ENCODE results near the gene ATG7. TPM values are rescaled to one million over a fixed set of nuclear protein-coding genes. Genes with fewer than 3 reads are reported as not detected.
"Not testable (repeated sequence)": the region's sequence is repeated elsewhere in the genome, so short reads cannot be mapped to it uniquely, and the experiment has no call there.

ATG7 gene
- total RNA-seq, 1 experiment from 2014 or later, result 50.9 TPM

DNA sequence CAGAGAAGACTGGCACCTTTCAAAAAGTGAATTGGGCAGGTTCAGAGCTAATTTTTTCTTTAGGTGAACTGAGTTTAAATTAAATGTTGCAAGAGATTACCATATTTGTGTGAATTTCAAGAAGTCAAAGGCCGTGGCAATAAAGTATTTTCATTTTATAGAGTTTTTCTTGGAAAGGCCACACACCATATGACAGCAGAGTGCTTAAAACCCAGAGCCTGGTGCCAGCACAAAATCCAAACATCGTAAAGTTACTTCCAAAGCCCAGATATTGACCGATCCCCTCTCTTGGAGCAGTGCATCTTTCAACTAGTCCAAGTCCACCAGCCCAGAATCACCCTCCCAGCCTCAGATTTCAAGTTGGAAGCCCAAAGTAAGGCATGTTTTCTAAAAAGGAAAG, 207.0 kb downstream of the ATG7 start:
- H3K4me1 ChIP-seq (ENCODE audit: low read length), result no peaks in the 10 kb centered on the region
- H4K20me1 ChIP-seq (ENCODE audit: insufficient read depth, low read depth, low read length), result no peaks in the 10 kb centered on the region
- no peak overlapping the region for H2AFZ ChIP-seq (ENCODE audit: low read length)
- DNase-seq, result no peak
- no peaks in the 10 kb centered on the region for H3K36me3 ChIP-seq (ENCODE audit: insufficient read depth, low read length)
- no peak overlapping the region for H3K27ac ChIP-seq (ENCODE audit: low read length)
- no peaks in the 10 kb centered on the region for H3K9me3 ChIP-seq (ENCODE audit: low read length)
- H3K27me3 ChIP-seq (ENCODE audit: low read length), result no peaks in the 10 kb centered on the region
- no peak overlapping the region for H3K9ac ChIP-seq (ENCODE audit: low read length)
- no peaks in the 10 kb centered on the region for H3K9me2 ChIP-seq (replicated peaks; ENCODE audit: insufficient read depth, low read length)
- no peak overlapping the region for H3K4me3 ChIP-seq (ENCODE audit: low read length)
- no peak overlapping the region for H3K4me2 ChIP-seq (ENCODE audit: low read depth, low read length, poor library complexity, severe bottlenecking)
- H3K79me2 ChIP-seq (ENCODE audit: low read length), result no peaks in the 10 kb centered on the region

DNA sequence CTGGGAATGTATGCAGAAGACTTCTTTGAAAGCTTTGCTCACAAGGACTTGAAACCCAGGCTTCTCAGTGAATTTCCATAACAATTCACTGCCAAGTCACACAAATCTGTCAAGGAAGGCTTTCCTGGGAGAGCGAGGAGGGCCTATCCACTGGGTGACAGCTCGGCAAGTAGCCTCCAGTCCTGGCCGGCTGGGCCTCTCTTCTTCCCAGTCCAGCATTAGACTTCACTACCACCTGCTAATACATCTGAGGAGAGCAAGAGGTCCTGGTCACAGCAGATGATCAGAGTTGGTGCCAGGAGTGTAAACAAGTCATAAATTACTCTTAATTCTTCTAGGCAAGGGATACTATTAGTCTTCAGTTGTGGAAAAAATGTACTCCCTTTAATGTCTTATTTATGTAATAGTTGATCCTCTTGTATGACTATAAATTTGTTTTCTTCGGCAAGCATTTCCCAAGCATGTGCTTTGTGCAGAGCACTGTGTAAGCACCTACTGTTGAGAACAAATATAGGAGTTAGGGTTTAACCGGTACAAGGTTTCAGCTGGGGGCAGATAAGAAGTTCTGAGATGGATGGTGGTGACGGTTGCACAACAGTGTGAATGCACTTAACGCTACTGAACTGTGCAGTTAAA, 208.6 kb downstream of the ATG7 start:
- Histone ChIP-seq H4K20me1 (ENCODE audit: insufficient read depth, low read depth, low read length) (no peaks in the 10 kb centered on the region), H3K9ac (ENCODE audit: low read length) (no peak overlapping the region), H3K36me3 (ENCODE audit: insufficient read depth, low read length) (no peaks in the 10 kb centered on the region), H2AFZ (ENCODE audit: low read length) (no peak overlapping the region), H3K9me3 (ENCODE audit: low read length) (no peaks in the 10 kb centered on the region), H3K4me1 (ENCODE audit: low read length) (no peaks in the 10 kb centered on the region), H3K9me2 (replicated peaks; ENCODE audit: insufficient read depth, low read length) (no peaks in the 10 kb centered on the region), H3K27me3 (ENCODE audit: low read length) (no peaks in the 10 kb centered on the region), H3K79me2 (ENCODE audit: low read length) (no peaks in the 10 kb centered on the region), H3K27ac (ENCODE audit: low read length) (no peak overlapping the region), H3K4me3 (ENCODE audit: low read length) (no peak overlapping the region), H3K4me2 (ENCODE audit: low read depth, low read length, poor library complexity, severe bottlenecking) (no peak overlapping the region)
- no peak for DNase-seq

DNA sequence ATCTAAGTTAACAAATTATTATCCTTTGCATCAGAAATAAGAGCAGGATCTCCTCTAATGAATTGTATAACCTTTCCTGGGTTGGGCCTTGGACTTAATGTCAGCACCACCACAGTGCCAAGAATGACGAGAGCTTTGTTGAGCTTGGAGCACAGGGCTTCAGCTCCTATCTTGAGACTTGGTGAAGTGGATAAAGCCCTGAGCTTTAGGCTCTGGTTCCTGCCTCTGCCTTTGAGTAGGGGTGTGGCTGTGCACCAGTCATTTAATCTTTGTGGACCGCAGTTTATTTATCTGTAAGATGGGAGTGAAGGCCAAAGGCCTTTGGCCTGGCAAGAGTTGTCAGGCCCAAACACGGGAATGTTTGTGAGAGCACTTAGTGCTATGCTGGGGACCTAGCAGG, 209.4 kb downstream of the ATG7 start:
- no peak for DNase-seq
- H3K4me2 ChIP-seq (ENCODE audit: low read depth, low read length, poor library complexity, severe bottlenecking), result no peak overlapping the region
- H3K9ac ChIP-seq (ENCODE audit: low read length), result no peak overlapping the region
- H3K36me3 ChIP-seq (ENCODE audit: insufficient read depth, low read length), result no peaks in the 10 kb centered on the region
- H3K79me2 ChIP-seq (ENCODE audit: low read length), result no peaks in the 10 kb centered on the region
- H3K27ac ChIP-seq (ENCODE audit: low read length), result no peak overlapping the region
- H3K4me1 ChIP-seq (ENCODE audit: low read length), result no peaks in the 10 kb centered on the region
- no peaks in the 10 kb centered on the region for H4K20me1 ChIP-seq (ENCODE audit: insufficient read depth, low read depth, low read length)
- no peaks in the 10 kb centered on the region for H3K9me2 ChIP-seq (replicated peaks; ENCODE audit: insufficient read depth, low read length)
- no peaks in the 10 kb centered on the region for H3K27me3 ChIP-seq (ENCODE audit: low read length)
- H2AFZ ChIP-seq (ENCODE audit: low read length), result no peak overlapping the region
- no peak overlapping the region for H3K4me3 ChIP-seq (ENCODE audit: low read length)
- H3K9me3 ChIP-seq (ENCODE audit: low read length), result no peaks in the 10 kb centered on the region

DNA sequence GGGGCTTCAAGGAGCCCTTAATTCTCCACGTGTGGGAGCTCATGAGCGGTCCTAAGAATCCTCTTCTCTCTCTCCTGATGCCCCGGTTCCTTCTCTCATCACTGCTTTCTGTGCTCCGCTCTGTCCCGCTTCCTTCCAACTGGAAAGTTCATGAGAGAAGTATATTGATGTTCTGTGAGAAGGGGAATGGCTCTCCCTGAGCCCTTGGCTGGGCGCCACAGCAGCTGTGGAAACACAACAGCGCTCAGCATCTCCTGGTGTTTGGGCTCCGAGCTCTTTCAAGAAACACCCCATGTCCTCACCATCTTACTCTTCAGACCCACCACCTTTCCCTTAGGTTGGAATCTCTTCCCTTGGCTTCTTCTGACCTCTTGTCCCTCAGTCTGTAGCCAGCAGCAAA, 209.8 kb downstream of the ATG7 start:
- H3K79me2 ChIP-seq (ENCODE audit: low read length), result no peaks in the 10 kb centered on the region
- no peak overlapping the region for H2AFZ ChIP-seq (ENCODE audit: low read length)
- no peaks in the 10 kb centered on the region for H3K27me3 ChIP-seq (ENCODE audit: low read length)
- H3K4me1 ChIP-seq (ENCODE audit: low read length), result no peaks in the 10 kb centered on the region
- H4K20me1 ChIP-seq (ENCODE audit: insufficient read depth, low read depth, low read length), result no peaks in the 10 kb centered on the region
- no peak for DNase-seq
- no peaks in the 10 kb centered on the region for H3K9me2 ChIP-seq (replicated peaks; ENCODE audit: insufficient read depth, low read length)
- no peaks in the 10 kb centered on the region for H3K9me3 ChIP-seq (ENCODE audit: low read length)
- no peaks in the 10 kb centered on the region for H3K36me3 ChIP-seq (ENCODE audit: insufficient read depth, low read length)
- H3K4me3 ChIP-seq (ENCODE audit: low read length), result no peak overlapping the region
- no peak overlapping the region for H3K27ac ChIP-seq (ENCODE audit: low read length)
- H3K4me2 ChIP-seq (ENCODE audit: low read depth, low read length, poor library complexity, severe bottlenecking), result no peak overlapping the region
- H3K9ac ChIP-seq (ENCODE audit: low read length), result no peak overlapping the region

DNA sequence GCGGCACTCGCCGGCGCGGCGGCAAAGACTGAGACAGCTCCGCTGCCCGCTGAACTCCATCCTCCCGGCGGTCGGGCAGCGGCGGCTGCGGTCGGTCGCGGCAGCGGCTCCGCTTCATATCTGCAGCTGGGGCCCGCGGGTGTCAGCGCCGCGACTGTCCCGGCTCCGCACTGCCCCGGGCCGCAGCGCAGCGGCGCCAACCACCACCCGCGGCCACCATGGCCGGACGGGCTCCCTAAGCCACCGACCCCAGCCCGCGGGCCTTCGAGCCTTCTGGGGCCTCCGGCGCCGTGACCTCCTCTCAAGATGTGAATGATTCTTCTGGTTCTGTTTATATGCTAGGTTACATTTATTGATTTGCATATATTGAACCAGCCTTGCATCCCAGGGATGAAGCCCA, 216.2 kb downstream of the ATG7 start:
- not testable (repeated sequence) for H3K4me2 ChIP-seq (ENCODE audit: low read depth, low read length, poor library complexity, severe bottlenecking); DNase-seq; H3K36me3 ChIP-seq (ENCODE audit: insufficient read depth, low read length); H3K9me3 ChIP-seq (ENCODE audit: low read length); H3K27ac ChIP-seq (ENCODE audit: low read length); H4K20me1 ChIP-seq (ENCODE audit: insufficient read depth, low read depth, low read length); H3K4me3 ChIP-seq (ENCODE audit: low read length); H3K79me2 ChIP-seq (ENCODE audit: low read length); H3K4me1 ChIP-seq (ENCODE audit: low read length); H3K27me3 ChIP-seq (ENCODE audit: low read length); H2AFZ ChIP-seq (ENCODE audit: low read length); H3K9me2 ChIP-seq (replicated peaks; ENCODE audit: insufficient read depth, low read length); H3K9ac ChIP-seq (ENCODE audit: low read length)

DNA sequence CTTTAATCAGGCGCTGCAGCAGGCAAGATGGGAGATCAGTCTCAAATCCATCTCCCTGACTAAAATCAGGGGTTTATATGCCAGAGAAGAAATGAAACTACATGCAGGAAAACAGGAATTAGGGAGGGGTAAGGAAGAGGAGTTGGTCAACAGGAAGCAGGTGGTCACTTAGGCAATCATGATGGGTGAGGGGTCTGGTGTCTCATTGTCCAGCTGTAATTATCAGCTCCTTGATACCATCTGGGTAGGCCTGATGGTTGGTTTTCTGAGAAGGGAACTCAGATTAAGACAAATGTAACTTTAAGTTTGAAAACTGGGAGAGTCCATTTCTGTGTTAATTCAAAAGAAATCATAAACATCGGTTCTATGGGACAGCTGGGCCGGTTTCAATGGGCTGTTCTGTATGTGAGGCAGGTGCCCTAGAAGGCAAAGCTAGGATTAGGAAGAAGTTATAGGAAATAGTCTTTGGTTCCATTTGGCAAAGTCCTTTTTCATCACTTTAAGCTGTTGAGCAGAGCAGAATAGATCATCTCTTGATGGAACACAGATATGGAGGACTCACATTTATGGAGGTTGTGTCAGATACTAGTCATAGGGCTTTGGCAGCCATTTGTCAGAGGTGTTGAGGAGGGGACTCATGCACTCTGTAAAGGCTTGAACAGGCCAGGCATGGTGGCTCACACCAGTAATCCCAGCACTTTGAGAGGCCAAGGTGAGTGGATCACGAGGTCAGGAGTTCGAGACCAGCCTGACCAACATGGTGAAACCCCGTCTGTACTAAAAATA, 222.1 kb downstream of the ATG7 start:
- Histone ChIP-seq H3K36me3 (ENCODE audit: insufficient read depth, low read length) (no peaks in the 10 kb centered on the region), H3K4me3 (ENCODE audit: low read length) (no peak overlapping the region), H3K4me2 (ENCODE audit: low read depth, low read length, poor library complexity, severe bottlenecking) (no peak overlapping the region), H3K27ac (ENCODE audit: low read length) (no peak overlapping the region), H2AFZ (ENCODE audit: low read length) (no peak overlapping the region), H3K79me2 (ENCODE audit: low read length) (no peaks in the 10 kb centered on the region), H3K27me3 (ENCODE audit: low read length) (no peaks in the 10 kb centered on the region), H3K9me2 (replicated peaks; ENCODE audit: insufficient read depth, low read length) (no peaks in the 10 kb centered on the region), H3K4me1 (ENCODE audit: low read length) (no peaks in the 10 kb centered on the region), H3K9ac (ENCODE audit: low read length) (no peak overlapping the region), H3K9me3 (ENCODE audit: low read length) (no peaks in the 10 kb centered on the region), H4K20me1 (ENCODE audit: insufficient read depth, low read depth, low read length) (no peaks in the 10 kb centered on the region)
- DNase-seq, result no peak

DNA sequence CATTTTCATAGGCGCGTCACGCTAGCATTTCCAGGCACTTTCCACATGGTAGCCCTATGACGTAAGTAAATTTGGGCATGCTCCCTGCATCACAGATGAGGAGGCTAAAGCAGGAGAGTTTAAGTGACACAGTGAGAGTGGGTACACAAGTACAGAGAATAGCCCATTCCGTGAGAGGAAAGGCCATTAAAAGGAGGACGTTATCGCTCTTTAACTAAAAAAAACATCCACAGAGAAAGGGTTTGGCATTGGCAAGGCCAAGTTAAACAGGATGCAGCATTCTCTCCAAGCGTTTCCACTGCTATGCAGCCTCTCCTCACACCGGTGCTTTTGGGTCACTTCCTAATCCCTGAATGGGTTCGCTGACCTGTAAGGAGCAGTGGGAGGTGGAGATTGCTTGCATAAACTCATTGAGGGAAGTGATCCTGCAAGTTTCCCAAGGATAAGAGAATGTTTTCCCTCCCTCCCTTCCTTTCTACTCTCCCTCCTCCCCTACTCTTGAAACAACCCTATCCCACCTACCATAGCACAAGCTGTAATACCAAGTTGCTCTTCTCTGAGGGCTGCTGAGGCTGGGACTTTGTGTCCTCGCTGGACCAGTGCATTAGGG, 223.9 kb downstream of the ATG7 start:
- no peaks in the 10 kb centered on the region for H4K20me1 ChIP-seq (ENCODE audit: insufficient read depth, low read depth, low read length)
- no peaks in the 10 kb centered on the region for H3K27me3 ChIP-seq (ENCODE audit: low read length)
- H3K4me2 ChIP-seq (ENCODE audit: low read depth, low read length, poor library complexity, severe bottlenecking), result no peak overlapping the region
- H3K9me2 ChIP-seq (replicated peaks; ENCODE audit: insufficient read depth, low read length), result no peaks in the 10 kb centered on the region
- no peak overlapping the region for H2AFZ ChIP-seq (ENCODE audit: low read length)
- H3K4me1 ChIP-seq (ENCODE audit: low read length), result no peaks in the 10 kb centered on the region
- no peak overlapping the region for H3K4me3 ChIP-seq (ENCODE audit: low read length)
- H3K9ac ChIP-seq (ENCODE audit: low read length), result no peak overlapping the region
- DNase-seq, result no peak
- no peaks in the 10 kb centered on the region for H3K79me2 ChIP-seq (ENCODE audit: low read length)
- H3K9me3 ChIP-seq (ENCODE audit: low read length), result no peaks in the 10 kb centered on the region
- no peaks in the 10 kb centered on the region for H3K36me3 ChIP-seq (ENCODE audit: insufficient read depth, low read length)
- no peak overlapping the region for H3K27ac ChIP-seq (ENCODE audit: low read length)

DNA sequence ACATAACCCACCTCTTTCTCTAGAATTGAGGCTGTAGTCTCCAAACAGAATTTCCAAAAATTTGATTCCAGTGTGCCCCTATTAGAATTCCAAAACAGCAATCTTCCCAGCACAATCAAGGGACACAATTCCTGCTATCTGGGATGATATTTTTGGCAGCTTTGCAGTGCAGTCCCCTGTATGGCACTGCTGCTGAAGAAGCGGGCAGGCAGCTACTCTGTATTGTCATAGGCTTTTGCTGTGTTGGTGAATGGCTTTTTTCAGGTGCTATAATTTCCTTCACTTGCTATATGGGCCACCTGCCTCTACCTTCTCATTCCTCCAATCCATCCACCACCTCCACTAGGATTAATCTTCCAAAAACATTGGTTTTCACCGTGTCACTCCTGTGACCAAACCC, 226.0 kb downstream of the ATG7 start:
- no peak for DNase-seq
- Histone ChIP-seq H4K20me1 (ENCODE audit: insufficient read depth, low read depth, low read length) (no peaks in the 10 kb centered on the region), H3K4me2 (ENCODE audit: low read depth, low read length, poor library complexity, severe bottlenecking) (no peak overlapping the region), H3K4me3 (ENCODE audit: low read length) (no peak overlapping the region), H3K4me1 (ENCODE audit: low read length) (no peaks in the 10 kb centered on the region), H2AFZ (ENCODE audit: low read length) (no peak overlapping the region), H3K36me3 (ENCODE audit: insufficient read depth, low read length) (no peaks in the 10 kb centered on the region), H3K9me2 (replicated peaks; ENCODE audit: insufficient read depth, low read length) (no peaks in the 10 kb centered on the region), H3K9me3 (ENCODE audit: low read length) (no peaks in the 10 kb centered on the region), H3K27ac (ENCODE audit: low read length) (no peak overlapping the region), H3K27me3 (ENCODE audit: low read length) (no peaks in the 10 kb centered on the region), H3K79me2 (ENCODE audit: low read length) (no peaks in the 10 kb centered on the region), H3K9ac (ENCODE audit: low read length) (no peak overlapping the region)
